ENCODE measurements around the gene SRCIN1. TPM values are rescaled to one million over a fixed set of nuclear protein-coding genes. Genes with fewer than 3 reads are reported as not detected.

SRCIN1 gene
- total RNA-seq, 4 donors from 2014 or later, result 1.8 to 8.8 (median 5.2) TPM

DNA sequence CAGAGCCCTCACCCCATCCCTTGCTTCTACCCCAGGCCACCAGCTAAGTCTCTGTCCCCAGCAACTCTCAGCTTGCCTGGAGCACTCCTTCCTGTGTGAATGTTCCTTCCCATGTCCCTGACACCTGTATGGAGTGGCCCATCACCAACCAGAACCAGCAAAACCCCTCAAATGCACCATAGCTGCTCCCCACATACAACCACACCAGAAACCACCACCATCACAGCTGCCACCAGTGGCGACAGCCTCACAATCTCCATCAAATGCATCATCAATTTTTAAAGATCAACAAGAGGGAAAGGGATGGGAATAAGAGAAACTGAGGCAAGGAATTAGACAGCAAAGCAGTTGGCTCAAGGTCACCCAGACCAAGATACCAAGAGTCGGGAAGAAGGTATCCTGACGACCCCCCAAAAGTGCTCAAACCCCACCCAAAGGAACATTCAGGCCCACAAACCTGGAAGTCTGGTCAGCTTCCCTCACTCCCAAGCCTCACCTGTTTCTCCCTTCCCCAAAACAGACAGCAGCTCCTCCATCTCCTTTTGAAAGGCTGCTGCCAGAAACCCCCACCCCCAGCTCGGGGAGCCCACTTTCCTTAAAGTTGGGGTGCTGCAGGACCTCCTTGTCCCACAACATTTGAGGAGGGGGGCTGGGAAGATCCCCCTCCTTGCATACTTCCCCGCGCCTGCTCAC lies 1.8 kb downstream of the SRCIN1 start:
- intact Hi-C loops (cut with DNase I; ENCODE audit: low total_unique reads), result loop anchor here (10.0 kb wide), 1 partner anchor 61 kb away; no protein-coding TSS in a partner anchor
- H3K4me3 ChIP-seq, result no peak overlapping the region

DNA sequence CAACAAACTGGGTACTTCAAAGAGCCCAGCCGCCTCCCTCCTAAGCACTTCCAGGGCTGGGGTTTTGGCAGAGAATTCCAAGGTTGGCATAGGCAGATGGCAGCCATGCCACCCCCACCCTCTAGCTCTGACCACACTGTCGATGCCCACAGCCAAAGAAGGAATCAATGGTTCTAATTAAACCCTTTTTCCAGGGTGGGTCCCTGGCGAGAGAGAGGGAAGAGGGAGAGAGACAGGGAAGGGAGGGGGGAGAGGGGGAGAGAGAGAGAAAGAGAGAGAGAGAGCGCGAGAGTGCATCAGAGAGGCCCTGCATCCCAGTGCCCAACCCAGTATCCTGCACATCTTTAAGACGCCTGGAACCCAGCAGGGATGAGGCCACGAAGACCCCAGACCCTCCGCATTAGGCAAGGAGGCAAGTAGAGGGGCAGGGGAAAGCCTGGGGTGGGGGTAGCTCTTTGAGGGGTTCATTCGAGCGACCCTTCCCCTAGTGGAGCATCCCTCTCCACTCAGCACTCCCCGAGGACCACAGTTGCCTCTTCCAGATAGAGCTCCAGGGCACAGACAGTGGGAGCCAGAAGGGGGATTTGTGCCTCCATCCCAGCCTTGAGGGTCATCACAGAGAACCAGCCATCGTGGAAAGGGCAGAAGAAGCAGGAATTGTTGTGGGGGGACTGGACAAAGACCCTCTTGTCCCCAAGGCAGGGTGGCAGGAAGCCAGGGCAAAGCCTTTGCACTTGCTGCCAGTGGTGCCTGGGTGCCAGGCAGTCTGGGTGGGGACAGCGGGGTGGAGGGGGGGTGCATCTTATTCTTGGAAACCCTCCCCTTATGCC lies 2.6 kb downstream of the SRCIN1 start:
- WGBS, 2 donors (ENCODE audit: low coverage in 1 of 2), result 50 to 60% methylated on average over 6 to 13 of the region's 13 CpGs
- H3K4me3 ChIP-seq, result no peak overlapping the region
- no peaks in the 10 kb centered on the region for H3K9me3 ChIP-seq
- no peak overlapping the region for H3K27ac ChIP-seq
- intact Hi-C loops (cut with DNase I; ENCODE audit: low total_unique reads), result loop anchor here (10.0 kb wide), 1 partner anchor 62 kb away; no protein-coding TSS in a partner anchor
- H3K4me1 ChIP-seq, result peaks cover 15 to 37% (median 23%) of the 10 kb centered on the region in 4 donors
- TF ChIP-seq EP300 (IDR thresholded peaks at IDR 0.05; ENCODE audit: low read depth) (no peak), POLR2AphosphoS5 (IDR thresholded peaks at IDR 0.05) (no peak), POLR2A (IDR thresholded peaks at IDR 0.05) (no peak)
- TF ChIP-seq, protein P1, sequence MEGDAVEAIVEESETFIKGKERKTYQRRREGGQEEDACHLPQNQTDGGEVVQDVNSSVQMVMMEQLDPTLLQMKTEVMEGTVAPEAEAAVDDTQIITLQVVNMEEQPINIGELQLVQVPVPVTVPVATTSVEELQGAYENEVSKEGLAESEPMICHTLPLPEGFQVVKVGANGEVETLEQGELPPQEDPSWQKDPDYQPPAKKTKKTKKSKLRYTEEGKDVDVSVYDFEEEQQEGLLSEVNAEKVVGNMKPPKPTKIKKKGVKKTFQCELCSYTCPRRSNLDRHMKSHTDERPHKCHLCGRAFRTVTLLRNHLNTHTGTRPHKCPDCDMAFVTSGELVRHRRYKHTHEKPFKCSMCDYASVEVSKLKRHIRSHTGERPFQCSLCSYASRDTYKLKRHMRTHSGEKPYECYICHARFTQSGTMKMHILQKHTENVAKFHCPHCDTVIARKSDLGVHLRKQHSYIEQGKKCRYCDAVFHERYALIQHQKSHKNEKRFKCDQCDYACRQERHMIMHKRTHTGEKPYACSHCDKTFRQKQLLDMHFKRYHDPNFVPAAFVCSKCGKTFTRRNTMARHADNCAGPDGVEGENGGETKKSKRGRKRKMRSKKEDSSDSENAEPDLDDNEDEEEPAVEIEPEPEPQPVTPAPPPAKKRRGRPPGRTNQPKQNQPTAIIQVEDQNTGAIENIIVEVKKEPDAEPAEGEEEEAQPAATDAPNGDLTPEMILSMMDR (IDR thresholded peaks at IDR 0.05), result no peak
- H3K36me3 ChIP-seq, result no peaks in the 10 kb centered on the region
- in situ Hi-C loops (cut with MboI; ENCODE audit: low pct_ligation_motif_present in 1 of 4, low pct_unique_long_range_greater_than_20kb in 1 of 4, low sequenced_read_pairs in 3 of 4), result no loop called here
- DNase-seq, result no peak
- peaks cover 33% of the 10 kb centered on the region for H3K27me3 ChIP-seq

More for the DNA sequence above, 1.8 kb downstream of the SRCIN1 start:
- Histone ChIP-seq H3K27ac (no peak overlapping the region), H3K36me3 (no peaks in the 10 kb centered on the region), H3K4me1 (peaks cover 15 to 37% (median 23%) of the 10 kb centered on the region in 4 donors), H3K9me3 (no peaks in the 10 kb centered on the region), H3K27me3 (peaks cover 41% of the 10 kb centered on the region)
- DNase-seq, result no peak
- in situ Hi-C loops (cut with MboI; ENCODE audit: low pct_ligation_motif_present in 1 of 4, low pct_unique_long_range_greater_than_20kb in 1 of 4, low sequenced_read_pairs in 3 of 4), result no loop called here
- 74% methylated on average over 6 of the region's 6 CpGs; no CpG with 5 or more reads in 1 of the 2 donors for WGBS, 2 donors (ENCODE audit: low coverage in 1 of 2)
- no peak for TF ChIP-seq POLR2A (IDR thresholded peaks at IDR 0.05)
- no peak for TF ChIP-seq POLR2AphosphoS5 (IDR thresholded peaks at IDR 0.05)
- TF ChIP-seq, protein P1 (IDR thresholded peaks at IDR 0.05), result no peak

- Histone ChIP-seq H3K27me3 (peaks cover 26% of the 10 kb centered on the region), H3K4me3 (no peak overlapping the region), H3K9me3 (no peaks in the 10 kb centered on the region), H3K27ac (no peak overlapping the region), H3K36me3 (no peaks in the 10 kb centered on the region), H3K4me1 (peaks cover 15 to 37% (median 23%) of the 10 kb centered on the region in 4 donors)
- no peak for TF ChIP-seq EP300 (IDR thresholded peaks at IDR 0.05; ENCODE audit: low read depth)
- TF ChIP-seq, protein P1 (IDR thresholded peaks at IDR 0.05), result no peak
- TF ChIP-seq POLR2A (IDR thresholded peaks at IDR 0.05), result no peak
- TF ChIP-seq POLR2AphosphoS5 (IDR thresholded peaks at IDR 0.05), result no peak
- WGBS, 2 donors (ENCODE audit: low coverage in 1 of 2), result 41% methylated on average over 2 of the region's 2 CpGs; no CpG with 5 or more reads in 1 of the 2 donors
- no peak for DNase-seq
- in situ Hi-C loops (cut with MboI; ENCODE audit: low pct_ligation_motif_present in 1 of 4, low pct_unique_long_range_greater_than_20kb in 1 of 4, low sequenced_read_pairs in 3 of 4), result no loop called here
- intact Hi-C loops (cut with DNase I; ENCODE audit: low total_unique reads), result loop anchor here (10.0 kb wide), 1 partner anchor 62 kb away; no protein-coding TSS in a partner anchor
These were observed 3.3 kb downstream of the SRCIN1 start for GRCh38 chr17:38602453-38602852.
